PC-3 (cell line): ENCODE measurements around the gene ZBTB7C.

Experiments
- EZH2phosphoT487 ChIP-seq: fragments of 300-600 bp; sonication (generic); IDR thresholded peaks from 2 replicates; pipeline ENCODE4 v1.6.1; 2018; ENCODE audit warnings: mild to moderate bottlenecking, antibody characterized with exemption, low read length, borderline replicate concordance
- TF ChIP-seq, protein P1 (sequence below): fragments of 300-600 bp; sonication (generic); conservative IDR thresholded peaks from 2 replicates; pipeline ENCODE4 v1.5.1; 2017; ENCODE audit warnings: antibody characterized with exemption, low read depth, mild to moderate bottlenecking, low read length

- TF ChIP-seq, protein P1, sequence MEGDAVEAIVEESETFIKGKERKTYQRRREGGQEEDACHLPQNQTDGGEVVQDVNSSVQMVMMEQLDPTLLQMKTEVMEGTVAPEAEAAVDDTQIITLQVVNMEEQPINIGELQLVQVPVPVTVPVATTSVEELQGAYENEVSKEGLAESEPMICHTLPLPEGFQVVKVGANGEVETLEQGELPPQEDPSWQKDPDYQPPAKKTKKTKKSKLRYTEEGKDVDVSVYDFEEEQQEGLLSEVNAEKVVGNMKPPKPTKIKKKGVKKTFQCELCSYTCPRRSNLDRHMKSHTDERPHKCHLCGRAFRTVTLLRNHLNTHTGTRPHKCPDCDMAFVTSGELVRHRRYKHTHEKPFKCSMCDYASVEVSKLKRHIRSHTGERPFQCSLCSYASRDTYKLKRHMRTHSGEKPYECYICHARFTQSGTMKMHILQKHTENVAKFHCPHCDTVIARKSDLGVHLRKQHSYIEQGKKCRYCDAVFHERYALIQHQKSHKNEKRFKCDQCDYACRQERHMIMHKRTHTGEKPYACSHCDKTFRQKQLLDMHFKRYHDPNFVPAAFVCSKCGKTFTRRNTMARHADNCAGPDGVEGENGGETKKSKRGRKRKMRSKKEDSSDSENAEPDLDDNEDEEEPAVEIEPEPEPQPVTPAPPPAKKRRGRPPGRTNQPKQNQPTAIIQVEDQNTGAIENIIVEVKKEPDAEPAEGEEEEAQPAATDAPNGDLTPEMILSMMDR = no peak
- no peak for TF ChIP-seq EZH2phosphoT487
Observed at GRCh38 chr18:48244530-48244929, 164.7 kb downstream of the ZBTB7C start.
